HCT116 (cell line): Measurements from ENCODE around the gene PFKFB2.

Experiments
- CBX3 ChIP-seq: IDR thresholded peaks from 2 replicates; pipeline ENCODE4 v1.6.1; 2012; ENCODE audit warnings: low read depth
- EGR1 ChIP-seq: IDR thresholded peaks from 2 replicates; pipeline ENCODE4 v1.6.1; 2012; ENCODE audit warnings: low read depth
- EZH2 ChIP-seq: fragments of 200-600 bp; sonication (generic); IDR thresholded peaks from 2 replicates; pipeline ENCODE4 v1.6.1; 2017; ENCODE audit warnings: antibody characterized with exemption, mixed run types
- JUND ChIP-seq: IDR thresholded peaks from 2 replicates; pipeline ENCODE4 v1.6.1; 2012
- POLR2A ChIP-seq: IDR thresholded peaks from 2 replicates; pipeline ENCODE4 v1.7.0; 2011; ENCODE audit warnings: borderline replicate concordance; ENCODE audit not compliant: insufficient read depth, insufficient read length; ENCODE audit errors: extremely low read depth
- POLR2AphosphoS5 ChIP-seq: IDR thresholded peaks from 2 replicates; pipeline ENCODE4 v1.6.1; 2011; ENCODE audit warnings: mild to moderate bottlenecking, low read depth, low read length, moderate library complexity
- RAD21 ChIP-seq: IDR thresholded peaks from 2 replicates; pipeline ENCODE4 v1.6.1; 2012; ENCODE audit warnings: low read depth, mild to moderate bottlenecking
- SIN3A ChIP-seq: IDR thresholded peaks from 2 replicates; pipeline ENCODE4 v1.6.1; 2012; ENCODE audit warnings: low read depth
- SRF ChIP-seq: IDR thresholded peaks from 2 replicates; pipeline ENCODE4 v1.6.1; 2012; ENCODE audit warnings: low read depth
- YY1 ChIP-seq: IDR thresholded peaks from 2 replicates; pipeline ENCODE4 v1.6.1; 2011; ENCODE audit warnings: low read length, low read depth, moderate library complexity, mild to moderate bottlenecking; ENCODE audit not compliant: insufficient replicate concordance; ENCODE audit errors: extremely low read depth
- ZNF274 ChIP-seq: fragments of 200-500 bp; sonication (Bioruptor generic); IDR thresholded peaks from 2 replicates; pipeline ENCODE4 v1.6.1; 2014; ENCODE audit warnings: mild to moderate bottlenecking, low read depth, low read length, inconsistent platforms
- TF ChIP-seq, protein P1 (sequence below), 3 experiments: fragments of 200-600 bp in 1 of 3; sonication (generic) in 1 of 3; IDR thresholded peaks in 2 of 3; conservative IDR thresholded peaks in 1 of 3; 2 replicates each; pipeline ENCODE4 v1.5.1; 2012 to 2017; ENCODE audit warnings: low read depth in 2 of 3, low read length in 2 of 3, antibody characterized with exemption in 1 of 3, borderline replicate concordance in 1 of 3, control low read depth in 1 of 3, mild to moderate bottlenecking in 1 of 3, mixed read lengths in 1 of 3, mixed run types in 1 of 3, moderate library complexity in 1 of 3; ENCODE audit not compliant: insufficient read depth in 1 of 3
- TF ChIP-seq, protein P2 (sequence below): IDR thresholded peaks from 2 replicates; pipeline ENCODE4 v1.6.1; 2012
- TF ChIP-seq, protein P3 (sequence below): IDR thresholded peaks from 2 replicates; pipeline ENCODE4 v1.6.1; 2012; ENCODE audit warnings: low read depth

DNA sequence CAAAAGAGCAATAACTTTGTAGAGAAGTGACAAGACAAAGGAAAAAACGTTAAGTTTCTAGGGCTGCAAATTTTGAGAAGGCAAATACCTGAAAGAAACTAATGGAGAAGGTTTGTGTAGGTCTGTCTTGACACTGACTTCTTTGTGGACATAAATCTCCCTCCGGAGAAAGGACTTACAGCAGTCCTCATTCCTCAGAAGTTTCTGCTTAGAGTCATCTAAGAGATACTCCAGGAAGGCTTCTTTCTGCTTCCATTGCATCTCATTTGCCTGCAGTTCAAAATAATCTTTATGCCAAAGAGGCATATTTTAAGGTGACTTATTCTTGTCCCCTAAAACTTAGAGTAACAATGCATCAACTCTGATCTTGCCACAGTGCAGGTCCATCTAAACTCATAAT is 31.2 kb downstream of the PFKFB2 start:
- TF ChIP-seq POLR2AphosphoS5 (no peak), YY1 (no peak), SIN3A (no peak), CBX3 (no peak), ZNF274 (no peak), EZH2 (no peak), POLR2A (no peak), SRF (no peak), JUND (no peak), EGR1 (no peak), RAD21 (no peak)
- TF ChIP-seq, protein P1, sequence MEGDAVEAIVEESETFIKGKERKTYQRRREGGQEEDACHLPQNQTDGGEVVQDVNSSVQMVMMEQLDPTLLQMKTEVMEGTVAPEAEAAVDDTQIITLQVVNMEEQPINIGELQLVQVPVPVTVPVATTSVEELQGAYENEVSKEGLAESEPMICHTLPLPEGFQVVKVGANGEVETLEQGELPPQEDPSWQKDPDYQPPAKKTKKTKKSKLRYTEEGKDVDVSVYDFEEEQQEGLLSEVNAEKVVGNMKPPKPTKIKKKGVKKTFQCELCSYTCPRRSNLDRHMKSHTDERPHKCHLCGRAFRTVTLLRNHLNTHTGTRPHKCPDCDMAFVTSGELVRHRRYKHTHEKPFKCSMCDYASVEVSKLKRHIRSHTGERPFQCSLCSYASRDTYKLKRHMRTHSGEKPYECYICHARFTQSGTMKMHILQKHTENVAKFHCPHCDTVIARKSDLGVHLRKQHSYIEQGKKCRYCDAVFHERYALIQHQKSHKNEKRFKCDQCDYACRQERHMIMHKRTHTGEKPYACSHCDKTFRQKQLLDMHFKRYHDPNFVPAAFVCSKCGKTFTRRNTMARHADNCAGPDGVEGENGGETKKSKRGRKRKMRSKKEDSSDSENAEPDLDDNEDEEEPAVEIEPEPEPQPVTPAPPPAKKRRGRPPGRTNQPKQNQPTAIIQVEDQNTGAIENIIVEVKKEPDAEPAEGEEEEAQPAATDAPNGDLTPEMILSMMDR (IDR thresholded peaks at IDR 0.05 in 2 of 3, conservative IDR thresholded peaks at IDR 0.05 in 1 of 3; ENCODE audit: borderline replicate concordance in 1 of 3, insufficient read depth in 1 of 3, low read depth in 2 of 3, low read length in 2 of 3), result no peak
- TF ChIP-seq, protein P2, sequence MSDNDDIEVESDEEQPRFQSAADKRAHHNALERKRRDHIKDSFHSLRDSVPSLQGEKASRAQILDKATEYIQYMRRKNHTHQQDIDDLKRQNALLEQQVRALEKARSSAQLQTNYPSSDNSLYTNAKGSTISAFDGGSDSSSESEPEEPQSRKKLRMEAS, result no peak
- TF ChIP-seq, protein P3, sequence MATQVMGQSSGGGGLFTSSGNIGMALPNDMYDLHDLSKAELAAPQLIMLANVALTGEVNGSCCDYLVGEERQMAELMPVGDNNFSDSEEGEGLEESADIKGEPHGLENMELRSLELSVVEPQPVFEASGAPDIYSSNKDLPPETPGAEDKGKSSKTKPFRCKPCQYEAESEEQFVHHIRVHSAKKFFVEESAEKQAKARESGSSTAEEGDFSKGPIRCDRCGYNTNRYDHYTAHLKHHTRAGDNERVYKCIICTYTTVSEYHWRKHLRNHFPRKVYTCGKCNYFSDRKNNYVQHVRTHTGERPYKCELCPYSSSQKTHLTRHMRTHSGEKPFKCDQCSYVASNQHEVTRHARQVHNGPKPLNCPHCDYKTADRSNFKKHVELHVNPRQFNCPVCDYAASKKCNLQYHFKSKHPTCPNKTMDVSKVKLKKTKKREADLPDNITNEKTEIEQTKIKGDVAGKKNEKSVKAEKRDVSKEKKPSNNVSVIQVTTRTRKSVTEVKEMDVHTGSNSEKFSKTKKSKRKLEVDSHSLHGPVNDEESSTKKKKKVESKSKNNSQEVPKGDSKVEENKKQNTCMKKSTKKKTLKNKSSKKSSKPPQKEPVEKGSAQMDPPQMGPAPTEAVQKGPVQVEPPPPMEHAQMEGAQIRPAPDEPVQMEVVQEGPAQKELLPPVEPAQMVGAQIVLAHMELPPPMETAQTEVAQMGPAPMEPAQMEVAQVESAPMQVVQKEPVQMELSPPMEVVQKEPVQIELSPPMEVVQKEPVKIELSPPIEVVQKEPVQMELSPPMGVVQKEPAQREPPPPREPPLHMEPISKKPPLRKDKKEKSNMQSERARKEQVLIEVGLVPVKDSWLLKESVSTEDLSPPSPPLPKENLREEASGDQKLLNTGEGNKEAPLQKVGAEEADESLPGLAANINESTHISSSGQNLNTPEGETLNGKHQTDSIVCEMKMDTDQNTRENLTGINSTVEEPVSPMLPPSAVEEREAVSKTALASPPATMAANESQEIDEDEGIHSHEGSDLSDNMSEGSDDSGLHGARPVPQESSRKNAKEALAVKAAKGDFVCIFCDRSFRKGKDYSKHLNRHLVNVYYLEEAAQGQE, result no peak
